Vagina (tissue), 2 donors: Measurements from ENCODE around the gene AZIN2.

Experiments used
- CTCF ChIP-seq, 3 experiments: fragments of 450-650 bp in 2 of 3; fragments of 200-600 bp in 1 of 3; sonication (generic) in 1 of 3; IDR thresholded peaks; one replicate each; pipeline ENCODE4 v1.5.1; 2017 to 2019; ENCODE audit warnings: antibody characterized with exemption in 3 of 3, mild to moderate bottlenecking in 2 of 3, moderate library complexity in 2 of 3
- POLR2A ChIP-seq, 2 donors: fragments of 450-650 bp; IDR thresholded peaks; one replicate each; pipeline ENCODE4 v1.6.1; 2017; ENCODE audit warnings: antibody characterized with exemption in 2 of 2, mild to moderate bottlenecking in 2 of 2, moderate library complexity in 2 of 2

GRCh38 chr1:33047290-33047689 lies 33.7 kb upstream of the AZIN2 start:
- TF ChIP-seq CTCF (IDR thresholded peaks at IDR 0.05) (no peak), POLR2A (IDR thresholded peaks at IDR 0.05) (no peak)
